ENCODE results near the gene TK2.

DNA sequence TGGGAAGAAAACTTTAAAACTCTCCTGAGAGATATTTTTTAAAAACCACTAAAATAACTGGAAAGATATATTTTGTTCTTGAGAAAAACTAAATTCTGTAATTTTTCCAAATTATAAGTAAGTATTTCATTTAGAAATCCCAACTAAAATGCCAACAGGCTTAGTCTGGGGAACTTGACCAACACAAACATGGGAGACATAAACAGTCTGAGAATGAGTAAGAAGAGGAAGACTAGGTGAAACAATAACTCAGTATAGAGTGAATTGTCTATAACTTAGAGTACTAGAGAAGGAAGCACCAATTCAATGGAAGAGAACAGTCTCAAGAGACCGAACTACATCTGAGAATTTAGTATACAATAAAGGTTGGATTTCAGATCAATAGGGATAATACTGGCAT, 19.2 kb upstream of the TK2 start:
- TF ChIP-seq, protein P1, sequence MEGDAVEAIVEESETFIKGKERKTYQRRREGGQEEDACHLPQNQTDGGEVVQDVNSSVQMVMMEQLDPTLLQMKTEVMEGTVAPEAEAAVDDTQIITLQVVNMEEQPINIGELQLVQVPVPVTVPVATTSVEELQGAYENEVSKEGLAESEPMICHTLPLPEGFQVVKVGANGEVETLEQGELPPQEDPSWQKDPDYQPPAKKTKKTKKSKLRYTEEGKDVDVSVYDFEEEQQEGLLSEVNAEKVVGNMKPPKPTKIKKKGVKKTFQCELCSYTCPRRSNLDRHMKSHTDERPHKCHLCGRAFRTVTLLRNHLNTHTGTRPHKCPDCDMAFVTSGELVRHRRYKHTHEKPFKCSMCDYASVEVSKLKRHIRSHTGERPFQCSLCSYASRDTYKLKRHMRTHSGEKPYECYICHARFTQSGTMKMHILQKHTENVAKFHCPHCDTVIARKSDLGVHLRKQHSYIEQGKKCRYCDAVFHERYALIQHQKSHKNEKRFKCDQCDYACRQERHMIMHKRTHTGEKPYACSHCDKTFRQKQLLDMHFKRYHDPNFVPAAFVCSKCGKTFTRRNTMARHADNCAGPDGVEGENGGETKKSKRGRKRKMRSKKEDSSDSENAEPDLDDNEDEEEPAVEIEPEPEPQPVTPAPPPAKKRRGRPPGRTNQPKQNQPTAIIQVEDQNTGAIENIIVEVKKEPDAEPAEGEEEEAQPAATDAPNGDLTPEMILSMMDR (conservative IDR thresholded peaks at IDR 0.05 in 1 of 2, IDR thresholded peaks at IDR 0.05 in 1 of 2; ENCODE audit: low read depth in 1 of 2, low read length in 2 of 2): no peak
- TF ChIP-seq EZH2 (IDR thresholded peaks at IDR 0.05; ENCODE audit: low read length, missing control alignments): no peak

Measured in fibroblast of lung (primary cell).